IPS DF 19.7 (cell line): ENCODE results near the gene EIF4G1.
"Not testable (repeated sequence)": the region's sequence is repeated elsewhere in the genome, so short reads cannot be mapped to it uniquely, and the experiment has no call there.

Experiments used
- DNase-seq: peaks from one replicate; pipeline ENCODE4 v3.0.0-alpha.2; 2013; ENCODE audit warnings: low read depth, low spot score

Gene EIF4G1

GRCh38 chr3:184314363-184314699, at the start of gene EIF4G1:
EIF4G1 (plus strand) TSS chr3:184314606; CDS start chr3:184315797, 1,191 bp downstream.
- DNase-seq = peak; percentile 38

DNA sequence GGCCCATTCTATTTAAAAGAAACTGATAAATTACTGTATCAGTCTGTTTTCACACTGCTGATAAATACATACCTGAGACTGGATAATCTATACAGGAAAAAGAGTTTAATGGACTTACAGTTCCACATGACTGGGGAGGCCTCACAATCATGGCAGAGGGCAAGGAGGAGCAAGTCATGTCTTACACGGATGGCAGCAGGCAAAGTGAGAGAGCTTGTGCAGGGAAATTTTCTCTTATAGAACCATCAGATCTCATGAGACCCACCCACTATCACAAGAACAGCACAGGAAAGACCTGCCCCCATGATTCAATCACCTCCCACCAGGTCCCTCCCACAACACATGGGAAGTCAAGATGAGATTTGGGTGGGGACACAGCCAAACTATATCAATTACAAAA, 47.2 kb upstream of the EIF4G1 start:
- DNase-seq = not testable (repeated sequence)

DNA sequence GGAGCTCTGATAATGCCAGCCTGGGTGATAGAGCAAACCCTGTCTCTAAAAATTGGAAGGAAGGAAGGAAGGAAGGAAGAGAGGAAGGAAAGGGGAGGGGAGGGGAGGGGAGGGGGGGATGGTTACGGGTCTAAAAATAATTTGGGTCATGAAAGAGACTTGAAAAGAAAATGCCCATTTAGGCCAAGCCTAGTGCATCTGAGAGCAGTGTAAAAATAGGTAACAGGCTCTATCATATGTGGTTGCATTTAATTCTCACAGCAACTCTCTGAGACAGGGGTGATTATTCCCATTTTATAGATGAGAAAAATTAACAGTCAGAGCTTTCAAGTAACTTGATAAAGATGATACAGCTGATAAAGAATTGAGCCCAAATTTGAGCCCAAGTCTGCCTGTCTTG, 42.1 kb upstream of the EIF4G1 start:
- DNase-seq = no peak

DNA sequence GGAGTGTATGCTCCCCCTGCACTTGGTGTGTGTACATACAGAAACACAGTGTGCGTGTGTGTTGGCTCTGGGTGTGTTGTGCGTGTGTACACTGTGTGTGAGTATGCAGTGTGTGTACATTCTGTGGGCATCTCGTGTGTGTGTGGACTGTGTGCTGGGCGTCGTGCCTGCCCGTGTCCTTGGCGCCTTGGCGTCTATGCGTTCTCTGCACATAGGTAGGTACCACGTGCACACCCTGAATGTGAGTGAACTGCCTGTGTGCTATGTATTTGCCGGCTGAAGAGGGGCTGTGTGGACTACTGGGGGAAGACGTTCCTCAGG, 39.1 kb upstream of the EIF4G1 start:
- DNase-seq = no peak

DNA sequence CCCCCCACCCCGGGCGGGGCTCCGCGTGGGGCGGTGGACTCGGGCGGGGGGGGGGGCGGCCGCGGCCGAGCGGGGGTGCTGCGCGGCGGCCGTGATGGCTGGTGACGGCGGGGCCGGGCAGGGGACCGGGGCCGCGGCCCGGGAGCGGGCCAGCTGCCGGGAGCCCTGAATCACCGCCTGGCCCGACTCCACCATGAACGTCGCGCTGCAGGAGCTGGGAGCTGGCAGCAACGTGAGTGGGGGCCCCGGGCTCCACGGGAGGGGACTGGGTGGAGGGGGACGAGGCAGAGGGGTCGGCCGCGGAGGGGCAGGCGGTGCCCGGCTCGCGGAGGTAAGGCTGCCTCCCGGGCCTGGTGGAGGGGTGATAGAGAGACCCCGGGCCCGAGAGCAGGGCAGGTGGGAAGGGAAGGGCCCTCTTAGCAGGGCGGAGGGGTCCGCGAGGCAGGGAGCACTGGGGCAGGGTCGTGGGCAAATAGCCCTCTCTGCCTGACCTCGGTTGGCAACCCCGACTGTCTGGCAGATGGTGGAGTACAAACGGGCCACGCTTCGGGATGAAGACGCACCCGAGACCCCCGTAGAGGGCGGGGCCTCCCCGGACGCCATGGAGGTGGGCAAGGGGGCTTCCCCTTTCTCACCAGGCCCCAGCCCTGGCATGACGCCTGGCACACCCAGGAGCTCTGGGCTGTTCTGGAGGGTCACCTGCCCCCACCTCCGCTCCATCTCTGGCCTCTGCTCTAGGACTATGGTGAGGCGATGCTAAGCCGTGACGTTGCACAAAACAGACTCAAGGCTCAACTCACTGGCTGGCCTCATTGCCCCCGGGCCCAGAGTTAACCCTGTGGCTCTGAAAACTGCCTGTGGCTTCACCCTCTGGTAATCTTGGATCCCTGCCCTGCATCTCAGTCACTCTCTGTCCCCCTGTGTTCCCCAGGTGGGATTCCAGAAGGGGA, 38.2 kb upstream of the EIF4G1 start, which contains the start of gene ECE2:
Gene ECE2, plus strand, starts transcription at position 62 of the 950 bp plus-strand sequence. Its CDS starts 132 bp downstream, at position 194.
- no peak for DNase-seq

- DNase-seq = no peak
These were observed 37.0 kb upstream of the EIF4G1 start for GRCh38 chr3:184277366-184277765.

- no peak for DNase-seq
These were observed 31.5 kb upstream of the EIF4G1 start for GRCh38 chr3:184282941-184283340.

DNA sequence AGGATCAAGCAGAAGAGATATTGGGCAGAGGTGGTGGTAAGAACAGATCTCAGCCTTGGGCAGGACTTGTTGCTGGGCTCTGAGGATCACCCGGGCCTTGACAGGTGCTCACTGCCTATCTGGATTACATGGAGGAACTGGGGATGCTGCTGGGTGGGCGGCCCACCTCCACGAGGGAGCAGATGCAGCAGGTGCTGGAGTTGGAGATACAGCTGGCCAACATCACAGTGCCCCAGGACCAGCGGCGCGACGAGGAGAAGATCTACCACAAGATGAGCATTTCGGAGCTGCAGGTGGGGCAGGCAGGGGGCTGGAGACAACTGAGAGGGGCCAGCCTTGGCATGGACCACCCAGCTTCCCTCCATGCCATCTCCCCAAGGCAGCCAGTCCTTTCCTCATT, 30.7 kb upstream of the EIF4G1 start:
- DNase-seq = no peak

GRCh38 chr3:184284696-184285095, 29.7 kb upstream of the EIF4G1 start:
- DNase-seq = peak; percentile 70

DNA sequence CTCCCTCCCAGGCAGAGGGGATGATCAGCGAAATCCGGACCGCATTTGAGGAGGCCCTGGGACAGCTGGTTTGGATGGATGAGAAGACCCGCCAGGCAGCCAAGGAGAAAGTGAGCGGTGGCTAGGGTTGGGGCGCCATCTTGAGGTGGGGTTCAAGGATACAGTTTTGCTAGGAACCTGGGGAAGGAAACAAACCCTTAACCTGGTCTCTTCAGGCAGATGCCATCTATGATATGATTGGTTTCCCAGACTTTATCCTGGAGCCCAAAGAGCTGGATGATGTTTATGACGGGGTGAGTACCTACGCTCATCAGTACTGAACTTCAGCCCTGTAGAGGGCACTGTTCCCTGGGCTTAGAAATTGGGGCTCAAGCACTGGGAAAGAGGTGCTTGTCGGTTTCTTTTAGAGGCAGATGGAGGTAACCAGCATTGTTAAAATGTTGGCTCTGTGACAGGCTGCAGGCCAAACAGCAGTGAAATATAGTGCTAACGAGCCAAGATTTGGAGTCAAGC, 24.9 kb upstream of the EIF4G1 start:
- peak; percentile 23 for DNase-seq

GRCh38 chr3:184290331-184290730, 24.1 kb upstream of the EIF4G1 start:
- no peak for DNase-seq

GRCh38 chr3:184291044-184291737, 23.2 kb upstream of the EIF4G1 start:
- DNase-seq = no peak

- no peak for DNase-seq
These were observed 22.5 kb upstream of the EIF4G1 start for GRCh38 chr3:184291738-184292445.

GRCh38 chr3:184295771-184296170, 18.6 kb upstream of the EIF4G1 start:
- DNase-seq = no peak

DNA sequence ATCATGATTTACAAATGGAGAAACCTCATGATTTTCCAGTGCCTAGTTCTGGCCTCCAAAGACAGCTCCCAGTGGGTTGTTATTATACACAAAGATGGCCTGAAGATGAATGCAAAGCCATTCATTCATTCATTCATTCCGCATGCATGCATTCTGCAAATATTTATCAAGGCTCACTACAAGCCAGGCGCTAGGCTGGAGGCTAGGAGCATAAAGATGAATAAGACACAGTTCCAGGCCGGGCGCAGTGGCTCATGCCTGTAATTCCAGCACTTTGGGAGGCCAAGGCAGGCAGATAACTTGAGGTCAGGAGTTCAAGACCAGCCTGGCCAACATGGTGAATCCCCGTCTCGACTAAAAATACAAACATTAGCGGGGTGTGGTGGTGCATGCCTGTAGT, 17.8 kb upstream of the EIF4G1 start:
- DNase-seq = no peak

GRCh38 chr3:184298759-184299487, 15.5 kb upstream of the EIF4G1 start, which contains the start of gene PSMD2:
PSMD2 (plus strand) TSS chr3:184299241; CDS start chr3:184299267, 26 bp downstream.
- peak; percentile 78 for DNase-seq

DNA sequence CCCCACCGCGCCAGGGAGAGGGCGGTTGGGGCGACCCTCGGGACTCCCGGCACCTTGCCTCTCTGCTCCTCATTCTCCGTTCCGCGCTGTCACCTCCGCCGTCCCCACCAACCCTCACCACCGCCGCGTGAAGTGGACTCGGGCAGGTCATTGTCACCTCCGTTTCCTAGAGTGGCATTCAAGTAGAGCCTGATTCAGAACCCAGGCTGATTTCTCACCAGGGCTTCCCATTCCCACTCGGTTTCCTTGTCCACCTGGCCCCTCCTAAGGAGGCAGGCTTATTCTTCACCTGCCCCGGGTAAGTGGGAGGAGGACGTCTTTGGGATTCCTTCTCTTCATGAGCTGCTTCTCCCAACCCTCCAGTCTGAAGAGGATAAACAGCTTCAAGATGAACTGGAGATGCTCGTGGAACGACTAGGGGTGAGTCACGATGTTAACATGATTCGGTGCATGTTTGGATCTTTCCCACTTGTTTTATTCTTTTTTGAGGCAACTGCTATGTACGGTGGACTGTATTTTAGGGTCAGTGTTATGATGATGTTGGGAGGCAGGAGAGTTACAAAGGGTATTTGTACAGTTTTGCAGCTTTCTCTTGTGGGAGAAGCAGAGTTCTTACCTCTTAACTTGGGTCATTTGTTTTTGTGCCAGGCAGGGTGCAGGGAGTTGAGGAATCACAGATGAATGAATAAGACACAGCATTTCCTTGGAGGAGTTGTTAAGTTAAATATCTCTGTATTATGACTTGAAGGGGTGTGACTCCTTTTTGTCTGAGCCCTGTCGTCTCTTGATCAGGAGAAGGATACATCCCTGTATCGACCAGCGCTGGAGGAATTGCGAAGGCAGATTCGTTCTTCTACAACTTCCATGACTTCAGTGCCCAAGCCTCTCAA, 14.7 kb upstream of the EIF4G1 start:
- no peak for DNase-seq

GRCh38 chr3:184300378-184300720, 14.1 kb upstream of the EIF4G1 start:
- no peak for DNase-seq

DNA sequence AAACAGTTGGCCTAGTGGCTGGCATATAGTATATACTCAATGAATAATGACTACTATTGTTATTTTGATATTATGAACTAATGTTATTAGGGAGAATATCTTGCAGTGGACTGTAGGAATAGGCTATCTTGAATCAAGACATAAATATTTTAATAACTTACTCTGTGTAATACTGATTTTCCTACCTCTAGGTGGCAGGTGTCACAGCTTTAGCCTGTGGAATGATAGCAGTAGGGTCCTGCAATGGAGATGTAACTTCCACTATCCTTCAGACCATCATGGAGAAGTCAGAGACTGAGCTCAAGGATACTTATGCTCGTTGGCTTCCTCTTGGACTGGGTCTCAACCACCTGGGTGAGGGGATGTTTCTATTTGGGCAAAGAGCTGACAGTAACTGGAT, 8.8 kb upstream of the EIF4G1 start:
- no peak for DNase-seq

DNA sequence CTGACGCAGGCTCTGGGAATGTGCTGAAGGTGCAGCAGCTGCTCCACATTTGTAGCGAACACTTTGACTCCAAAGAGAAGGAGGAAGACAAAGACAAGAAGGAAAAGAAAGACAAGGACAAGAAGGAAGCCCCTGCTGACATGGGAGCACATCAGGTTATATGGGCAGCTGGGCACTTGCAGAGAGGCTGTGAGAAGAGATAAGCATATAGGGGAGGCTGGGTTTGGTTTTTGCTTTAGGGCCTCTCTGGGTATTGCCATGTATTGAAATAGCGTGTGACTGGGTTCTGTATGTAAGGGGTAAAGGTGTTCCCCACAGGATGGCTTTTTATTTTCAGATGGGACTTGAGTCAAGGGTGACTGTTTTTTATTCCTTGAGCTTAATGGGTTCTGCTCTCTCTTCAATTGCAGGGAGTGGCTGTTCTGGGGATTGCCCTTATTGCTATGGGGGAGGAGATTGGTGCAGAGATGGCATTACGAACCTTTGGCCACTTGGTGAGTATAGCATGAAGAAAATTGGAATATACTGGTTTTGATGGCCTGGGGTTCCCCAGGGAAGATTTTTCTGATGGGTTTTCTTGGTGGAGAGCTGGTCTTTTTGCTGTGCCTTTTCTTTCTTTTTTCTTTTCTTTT, 7.9 kb upstream of the EIF4G1 start:
- no peak for DNase-seq
